ENCODE measurements around the gene MEIOB. TPM values are rescaled to one million over a fixed set of nuclear protein-coding genes. Genes with fewer than 3 reads are reported as not detected.

MEIOB gene
- polyA plus RNA-seq, 2 donors: 0.08 TPM; not detected in 1

- 90% methylated on average over 44 of the region's 44 CpGs for WGBS, 2 donors
Observed at GRCh38 chr16:1787322-1788094, 84.5 kb downstream of the MEIOB start.

GRCh38 chr16:1787056-1787321 is 85.0 kb downstream of the MEIOB start:
- H3K4me1 ChIP-seq (ENCODE audit: control insufficient read depth in 2 of 2, insufficient read depth in 2 of 2, low read length in 1 of 2): peaks cover 4 to 20% of the 10 kb centered on the region in 2 donors
- no peak overlapping the region for H3K4me3 ChIP-seq (ENCODE audit: low read depth in 1 of 2, low read length in 2 of 2)
- 88 to 89% methylated on average over 6 of the region's 6 CpGs for WGBS, 2 donors
- H3K9me3 ChIP-seq (ENCODE audit: control insufficient read depth in 2 of 2, insufficient read depth in 1 of 2, low read depth in 1 of 2, low read length in 1 of 2): no peaks in the 10 kb centered on the region
- no peaks in the 10 kb centered on the region for H3K27me3 ChIP-seq (ENCODE audit: control insufficient read depth in 1 of 2, insufficient read depth in 2 of 2, low read length in 2 of 2)
- H3K36me3 ChIP-seq (ENCODE audit: control insufficient read depth in 2 of 2, insufficient read depth in 2 of 2, low read length in 1 of 2): peaks cover 0 to 54% of the 10 kb centered on the region in 2 donors
- H3K27ac ChIP-seq (ENCODE audit: low read depth in 2 of 2, low read length in 1 of 2): no peak overlapping the region

More at GRCh38 chr16:1787322-1788094, 84.5 kb downstream of the MEIOB start:
- H3K4me3 ChIP-seq (ENCODE audit: low read depth in 1 of 2, low read length in 2 of 2): no peak overlapping the region
- H3K4me1 ChIP-seq (ENCODE audit: control insufficient read depth in 2 of 2, insufficient read depth in 2 of 2, low read length in 1 of 2): peaks cover 4 to 20% of the 10 kb centered on the region in 2 donors
- H3K27me3 ChIP-seq (ENCODE audit: control insufficient read depth in 1 of 2, insufficient read depth in 2 of 2, low read length in 2 of 2): no peaks in the 10 kb centered on the region
- no peaks in the 10 kb centered on the region for H3K9me3 ChIP-seq (ENCODE audit: control insufficient read depth in 2 of 2, insufficient read depth in 1 of 2, low read depth in 1 of 2, low read length in 1 of 2)
- H3K27ac ChIP-seq (ENCODE audit: low read depth in 2 of 2, low read length in 1 of 2): no peak overlapping the region
- H3K36me3 ChIP-seq (ENCODE audit: control insufficient read depth in 2 of 2, insufficient read depth in 2 of 2, low read length in 1 of 2): peaks cover 0 to 56% of the 10 kb centered on the region in 2 donors

DNA sequence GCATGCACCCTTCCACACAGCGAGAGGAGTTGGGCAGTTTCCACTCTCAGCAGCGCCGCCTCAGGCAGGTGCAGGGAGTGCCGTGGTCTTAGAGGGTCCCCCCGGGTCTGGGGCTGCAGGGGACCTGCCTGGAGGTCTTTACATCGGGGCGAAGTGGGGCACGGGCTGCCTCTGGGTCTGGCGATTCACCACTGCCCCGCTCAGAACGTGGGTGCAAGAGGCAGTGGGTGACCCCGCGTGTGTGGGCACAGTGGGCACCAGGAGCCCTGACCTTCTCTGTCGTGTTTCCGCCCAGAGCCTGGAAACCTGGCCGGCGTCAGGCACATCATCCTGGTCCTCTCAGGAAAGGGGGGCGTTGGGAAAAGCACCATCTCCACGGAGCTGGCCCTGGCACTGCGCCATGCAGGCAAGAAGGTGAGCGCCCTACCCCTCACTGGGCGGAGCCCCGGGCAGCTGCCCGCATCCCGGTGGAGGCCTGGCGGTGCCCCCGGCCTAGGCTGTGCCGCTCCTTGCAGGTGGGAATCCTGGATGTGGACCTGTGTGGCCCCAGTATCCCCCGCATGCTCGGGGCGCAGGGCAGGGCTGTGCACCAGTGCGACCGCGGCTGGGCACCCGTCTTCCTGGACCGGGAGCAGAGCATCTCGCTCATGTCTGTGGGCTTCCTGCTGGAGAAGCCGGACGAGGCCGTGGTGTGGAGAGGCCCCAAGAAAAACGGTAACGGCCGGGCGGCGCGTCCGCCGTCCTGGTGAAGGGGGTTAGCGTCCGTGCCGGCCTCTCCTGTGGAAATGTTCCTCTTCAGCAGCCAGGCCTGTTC is 85.5 kb downstream of the MEIOB start:
- peaks cover 0 to 51% of the 10 kb centered on the region in 2 donors for H3K36me3 ChIP-seq (ENCODE audit: control insufficient read depth in 2 of 2, insufficient read depth in 2 of 2, low read length in 1 of 2)
- WGBS, 2 donors: 87 to 89% methylated on average over 51 of the region's 51 CpGs
- H3K27me3 ChIP-seq (ENCODE audit: control insufficient read depth in 1 of 2, insufficient read depth in 2 of 2, low read length in 2 of 2): no peaks in the 10 kb centered on the region
- H3K27ac ChIP-seq (ENCODE audit: low read depth in 2 of 2, low read length in 1 of 2): no peak overlapping the region
- H3K4me3 ChIP-seq (ENCODE audit: low read depth in 1 of 2, low read length in 2 of 2): no peak overlapping the region
- no peaks in the 10 kb centered on the region for H3K9me3 ChIP-seq (ENCODE audit: control insufficient read depth in 2 of 2, insufficient read depth in 1 of 2, low read depth in 1 of 2, low read length in 1 of 2)
- H3K4me1 ChIP-seq (ENCODE audit: control insufficient read depth in 2 of 2, insufficient read depth in 2 of 2, low read length in 1 of 2): peaks cover 4 to 20% of the 10 kb centered on the region in 2 donors

DNA sequence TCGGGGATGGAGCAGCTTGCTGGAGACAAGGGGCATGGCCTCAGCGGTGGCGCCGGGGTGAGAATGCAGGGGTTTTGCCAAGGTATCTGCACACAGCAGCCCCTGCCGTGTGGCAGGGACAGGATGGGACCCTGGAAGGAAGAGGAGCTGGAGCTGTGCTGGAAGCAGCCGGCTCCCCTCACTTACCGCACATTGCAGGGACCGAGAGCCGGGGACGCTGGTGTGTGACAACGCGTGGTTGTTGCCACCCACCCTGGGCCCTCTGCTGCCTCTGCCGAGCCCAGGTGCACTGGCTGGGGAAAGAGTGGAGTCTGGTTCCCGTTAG is 86.2 kb downstream of the MEIOB start:
- Histone ChIP-seq H3K36me3 (ENCODE audit: control insufficient read depth in 2 of 2, insufficient read depth in 2 of 2, low read length in 1 of 2) (peaks cover 0 to 49% of the 10 kb centered on the region in 2 donors), H3K27me3 (ENCODE audit: control insufficient read depth in 1 of 2, insufficient read depth in 2 of 2, low read length in 2 of 2) (no peaks in the 10 kb centered on the region), H3K9me3 (ENCODE audit: control insufficient read depth in 2 of 2, insufficient read depth in 1 of 2, low read depth in 1 of 2, low read length in 1 of 2) (no peaks in the 10 kb centered on the region), H3K4me3 (ENCODE audit: low read depth in 1 of 2, low read length in 2 of 2) (no peak overlapping the region), H3K4me1 (ENCODE audit: control insufficient read depth in 2 of 2, insufficient read depth in 2 of 2, low read length in 1 of 2) (peaks cover 8 to 26% of the 10 kb centered on the region in 2 donors), H3K27ac (ENCODE audit: low read depth in 2 of 2, low read length in 1 of 2) (no peak overlapping the region)
- 86 to 88% methylated on average over 14 of the region's 14 CpGs for WGBS, 2 donors

- H3K4me1 ChIP-seq (ENCODE audit: control insufficient read depth in 2 of 2, insufficient read depth in 2 of 2, low read length in 1 of 2): peaks cover 8 to 26% of the 10 kb centered on the region in 2 donors
- peaks cover 0 to 45% of the 10 kb centered on the region in 2 donors for H3K36me3 ChIP-seq (ENCODE audit: control insufficient read depth in 2 of 2, insufficient read depth in 2 of 2, low read length in 1 of 2)
- no peaks in the 10 kb centered on the region for H3K27me3 ChIP-seq (ENCODE audit: control insufficient read depth in 1 of 2, insufficient read depth in 2 of 2, low read length in 2 of 2)
- 84% methylated on average over 26 of the region's 26 CpGs for WGBS, 2 donors
- no peak overlapping the region for H3K4me3 ChIP-seq (ENCODE audit: low read depth in 1 of 2, low read length in 2 of 2)
- peak overlapping the region in 1 of 2 donors; percentile 26 for H3K27ac ChIP-seq (ENCODE audit: low read depth in 2 of 2, low read length in 1 of 2)
- H3K9me3 ChIP-seq (ENCODE audit: control insufficient read depth in 2 of 2, insufficient read depth in 1 of 2, low read depth in 1 of 2, low read length in 1 of 2): no peaks in the 10 kb centered on the region
Observed at GRCh38 chr16:1784977-1785845, 86.8 kb downstream of the MEIOB start.

Other genes with a start within 250 kb of the MEIOB start
- 10 to 100 TPM; 20.5 to 31.0 TPM for gene JPT2, start 193.9 kb downstream of the MEIOB start, polyA plus RNA-seq
- 10 to 100 TPM; 21.6 to 73.8 TPM for gene MAPK8IP3, start 166.0 kb downstream of the MEIOB start, polyA plus RNA-seq
- 100 to 1,000 TPM in 1 of 2 donors, 10 to 100 TPM in 1; 51.0 to 102 TPM for gene NME3, start 100.6 kb downstream of the MEIOB start, polyA plus RNA-seq
- gene EME2, start 99.4 kb downstream of the MEIOB start, polyA plus RNA-seq: 10 to 100 TPM in 1 of 2 donors, 1 to 10 TPM in 1; 6.6 to 23.0 TPM
- gene MRPS34, start 99.0 kb downstream of the MEIOB start, polyA plus RNA-seq: 100 to 1,000 TPM in 1 of 2 donors, 10 to 100 TPM in 1; 62.4 to 115 TPM
- 100 to 1,000 TPM in 1 of 2 donors, 10 to 100 TPM in 1; 69.1 to 126 TPM for gene SPSB3, start 89.6 kb downstream of the MEIOB start, polyA plus RNA-seq
- 10 to 100 TPM; 41.5 to 57.8 TPM for gene NUBP2, start 89.2 kb downstream of the MEIOB start, polyA plus RNA-seq
- gene IGFALS, start 78.5 kb downstream of the MEIOB start, polyA plus RNA-seq: under 1 TPM; 0.01 to 0.14 TPM
- gene HAGH, start 45.3 kb downstream of the MEIOB start, polyA plus RNA-seq: 10 to 100 TPM; 41.1 to 57.9 TPM
- 10 to 100 TPM; 26.6 to 40.5 TPM for gene FAHD1, start 45.0 kb downstream of the MEIOB start, polyA plus RNA-seq
- gene HS3ST6, start 46.3 kb upstream of the MEIOB start, polyA plus RNA-seq: 10 to 100 TPM in 1 of 2 donors, 1 to 10 TPM in 1; 8.0 to 16.3 TPM
- gene MSRB1, start 71.0 kb upstream of the MEIOB start, polyA plus RNA-seq: 10 to 100 TPM; 25.9 to 52.7 TPM
- gene RPL3L, start 82.5 kb upstream of the MEIOB start, polyA plus RNA-seq: under 1 TPM; 0.06 to 0.14 TPM
- gene NDUFB10, start 87.4 kb upstream of the MEIOB start, polyA plus RNA-seq: 100 to 1,000 TPM; 160 to 207 TPM
- 1,000 to 10,000 TPM; 2,871 to 3,908 TPM for gene RPS2, start 92.7 kb upstream of the MEIOB start, polyA plus RNA-seq
- under 1 TPM; 0.06 to 0.20 TPM for gene RNF151, start 94.7 kb upstream of the MEIOB start, polyA plus RNA-seq
- gene TBL3, start 99.9 kb upstream of the MEIOB start, polyA plus RNA-seq: 10 to 100 TPM; 56.6 to 59.0 TPM
- 1 to 10 TPM; 2.7 to 9.3 TPM for gene NOXO1, start 109.3 kb upstream of the MEIOB start, polyA plus RNA-seq
- 10 to 100 TPM; 13.1 to 23.1 TPM for gene GFER, start 112.0 kb upstream of the MEIOB start, polyA plus RNA-seq
- gene SYNGR3, start 117.8 kb upstream of the MEIOB start, polyA plus RNA-seq: under 1 TPM; 0.06 to 0.36 TPM
- 10 to 100 TPM; 27.9 to 36.4 TPM for gene ZNF598, start 137.7 kb upstream of the MEIOB start, polyA plus RNA-seq
- gene NPW, start 147.6 kb upstream of the MEIOB start, polyA plus RNA-seq: under 1 TPM; 0.22 to 0.53 TPM
- gene NHERF2, start 154.7 kb upstream of the MEIOB start, polyA plus RNA-seq: 10 to 100 TPM; 26.3 to 36.1 TPM
- gene NTHL1, start 175.7 kb upstream of the MEIOB start, polyA plus RNA-seq: 10 to 100 TPM; 15.1 to 16.2 TPM
- gene TSC2, start 175.8 kb upstream of the MEIOB start, polyA plus RNA-seq: 10 to 100 TPM; 31.1 to 66.6 TPM